IPS DF 19.7 (cell line): Measurements from ENCODE around the gene ZNF586.
"Not testable (repeated sequence)": the region's sequence is repeated elsewhere in the genome, so short reads cannot be mapped to it uniquely, and the experiment has no call there.

ENCODE experiments used
- DNase-seq: peaks from one replicate; pipeline ENCODE4 v3.0.0-alpha.2; 2013; ENCODE audit warnings: low read depth, low spot score

ZNF586 gene

GRCh38 chr19:57769345-57770131 is at the start of gene ZNF586:
ZNF586 (plus strand) TSS chr19:57769676; CDS start chr19:57769843, 167 bp downstream.
- peak; percentile 97 for DNase-seq

DNA sequence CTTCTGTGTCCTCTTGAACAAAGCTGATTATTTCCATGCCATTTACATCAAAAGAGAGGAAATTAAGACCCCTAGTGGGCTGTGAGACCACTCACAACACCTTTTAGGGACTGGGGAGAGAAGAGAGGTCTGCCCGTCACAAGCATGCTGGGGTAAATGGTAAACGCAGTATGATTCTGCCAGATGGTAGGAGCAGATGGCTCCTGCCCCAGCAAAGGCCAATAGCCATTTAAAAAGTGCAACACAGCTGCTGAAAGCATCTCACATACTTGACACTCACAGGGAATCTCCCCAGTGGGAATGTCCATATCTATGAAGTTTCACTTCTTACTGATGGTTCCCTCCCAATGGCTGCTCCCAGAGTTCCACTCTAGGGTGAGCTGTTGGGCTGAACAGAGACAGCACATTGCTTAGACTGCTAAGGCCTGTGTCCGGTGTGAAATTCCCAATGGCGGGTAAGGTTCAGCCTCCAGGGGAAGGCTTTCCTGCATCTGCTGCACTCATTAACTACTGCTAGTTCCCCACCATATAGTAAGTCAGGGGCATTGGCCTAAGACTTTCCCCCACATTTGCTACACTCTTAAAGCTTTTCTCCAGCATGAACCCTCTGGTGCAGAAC is 49.5 kb upstream of the ZNF586 start:
- DNase-seq = no peak

DNA sequence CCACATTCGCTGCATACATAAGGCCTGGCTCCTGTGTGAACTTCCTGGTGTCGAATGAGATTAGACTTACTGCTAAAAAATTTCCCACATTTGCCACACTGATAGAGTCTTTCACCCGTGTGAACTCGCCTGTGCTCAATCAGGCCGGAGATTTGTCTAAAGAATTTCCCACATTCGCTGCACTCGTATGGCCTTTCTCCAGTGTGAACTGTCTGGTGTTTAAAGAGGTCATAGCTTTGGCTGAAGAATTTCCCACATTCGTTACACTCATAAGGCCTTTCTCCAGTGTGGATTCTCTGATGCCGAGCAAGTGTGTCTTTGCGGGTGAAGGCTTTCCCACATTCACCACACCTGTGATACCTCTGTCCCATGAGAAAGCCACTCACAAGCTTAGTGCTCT is 48.6 kb upstream of the ZNF586 start:
- DNase-seq = no peak

DNA sequence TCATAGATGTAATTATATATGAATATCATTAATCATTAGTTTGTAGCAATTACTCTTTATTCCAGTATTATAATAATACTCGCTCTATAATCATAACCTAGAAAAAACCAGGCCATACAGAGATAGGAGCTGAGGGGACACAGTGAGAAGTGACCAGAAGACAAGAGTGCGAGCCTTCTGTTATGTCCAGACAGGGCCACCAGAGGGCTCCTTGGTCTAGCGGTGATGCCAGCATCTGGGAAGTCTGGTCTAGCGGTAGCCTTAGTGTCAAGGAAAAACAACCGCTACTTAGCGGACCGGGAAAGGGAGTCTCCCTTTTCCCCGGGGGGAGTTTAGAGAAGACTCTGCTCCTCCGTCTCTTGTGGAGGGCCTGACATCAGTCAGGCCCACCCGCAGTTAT is 31.2 kb upstream of the ZNF586 start:
- not testable (repeated sequence) for DNase-seq

DNA sequence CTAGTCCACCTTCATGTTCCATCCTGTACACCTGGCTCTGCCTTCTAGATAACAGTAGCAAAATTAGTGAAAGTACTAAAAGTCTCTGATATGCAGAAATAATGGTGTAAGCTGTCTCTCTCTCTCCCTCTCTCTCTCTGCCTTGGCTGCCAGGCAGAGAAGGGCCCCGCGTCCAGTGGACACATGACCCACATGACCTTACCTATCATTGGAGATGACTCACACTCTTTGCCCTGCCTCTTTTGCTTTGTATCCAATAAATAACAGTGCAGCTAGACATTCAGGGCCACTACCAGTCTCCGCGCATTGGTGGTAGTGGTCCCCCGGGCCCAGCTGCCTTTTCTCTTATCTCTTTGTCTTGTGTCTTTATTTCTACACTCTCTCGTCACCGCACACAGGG is 30.7 kb upstream of the ZNF586 start:
- not testable (repeated sequence) for DNase-seq

- DNase-seq = peak; percentile 87
These were observed 22.6 kb upstream of the ZNF586 start, which contains the start of gene ZNF776 for GRCh38 chr19:57746580-57747471. ZNF776 (plus strand) TSS chr19:57746815; CDS start chr19:57747059, 244 bp downstream.

DNA sequence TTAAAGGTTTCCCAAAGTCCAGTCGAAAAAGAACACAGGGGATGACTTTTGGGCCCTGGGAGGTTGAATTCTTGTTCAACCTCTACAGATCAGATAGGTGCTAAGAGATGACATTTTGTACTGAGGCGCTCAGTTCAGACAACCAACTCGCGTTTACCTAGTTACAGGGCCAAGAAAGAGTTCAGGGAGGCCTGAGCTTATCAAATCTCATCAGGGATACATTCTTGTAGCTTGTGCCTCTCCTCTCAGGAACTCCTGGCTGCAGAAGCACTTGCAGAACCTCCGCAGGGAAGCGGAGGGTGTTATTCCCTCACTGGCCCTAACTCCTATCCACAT is 22.0 kb upstream of the ZNF586 start:
- no peak for DNase-seq

- no peak for DNase-seq
These were observed 21.4 kb upstream of the ZNF586 start for GRCh38 chr19:57748029-57748428.

GRCh38 chr19:57754091-57754673 is 15.3 kb upstream of the ZNF586 start:
- DNase-seq = no peak

GRCh38 chr19:57755031-57755430 is 14.4 kb upstream of the ZNF586 start:
- DNase-seq = no peak

DNA sequence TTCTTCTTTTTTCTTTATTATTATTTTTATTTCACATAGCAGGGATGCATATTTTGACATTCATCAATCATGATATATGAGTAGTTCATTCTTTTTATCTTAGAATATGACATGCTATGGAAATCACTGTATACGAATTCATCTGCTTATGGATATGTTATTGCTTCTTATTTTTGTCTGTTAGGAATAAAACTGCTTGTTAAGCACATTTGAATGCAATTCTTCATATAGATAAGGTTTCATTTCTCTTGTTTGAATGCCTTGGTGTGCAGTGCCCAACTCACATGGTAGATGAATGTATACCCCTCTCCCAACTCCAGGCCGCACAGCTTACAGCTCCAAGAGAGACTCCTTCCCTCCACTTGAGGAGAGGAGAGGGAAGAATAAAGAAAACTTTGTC is 11.5 kb upstream of the ZNF586 start:
- no peak for DNase-seq

DNA sequence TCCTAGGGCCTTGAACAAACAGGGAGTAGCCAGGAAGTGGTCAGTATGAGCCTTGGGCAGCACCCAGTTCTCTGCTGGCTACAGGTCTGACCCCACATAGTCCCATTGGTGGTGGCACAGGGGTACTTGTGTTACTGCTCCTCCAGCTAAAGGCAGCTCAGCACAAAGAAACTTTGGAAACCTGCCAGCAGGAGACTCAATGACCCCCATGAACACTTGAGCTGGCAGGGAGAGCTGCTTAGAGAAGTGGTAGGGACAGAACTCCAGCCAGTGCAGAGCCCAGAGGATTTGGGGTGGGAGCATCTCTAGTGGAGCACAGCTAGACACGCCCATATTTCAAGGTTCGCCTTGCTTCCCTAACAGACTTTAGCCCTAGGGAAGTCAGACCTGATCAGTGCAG is 10.4 kb upstream of the ZNF586 start:
- DNase-seq = no peak

DNA sequence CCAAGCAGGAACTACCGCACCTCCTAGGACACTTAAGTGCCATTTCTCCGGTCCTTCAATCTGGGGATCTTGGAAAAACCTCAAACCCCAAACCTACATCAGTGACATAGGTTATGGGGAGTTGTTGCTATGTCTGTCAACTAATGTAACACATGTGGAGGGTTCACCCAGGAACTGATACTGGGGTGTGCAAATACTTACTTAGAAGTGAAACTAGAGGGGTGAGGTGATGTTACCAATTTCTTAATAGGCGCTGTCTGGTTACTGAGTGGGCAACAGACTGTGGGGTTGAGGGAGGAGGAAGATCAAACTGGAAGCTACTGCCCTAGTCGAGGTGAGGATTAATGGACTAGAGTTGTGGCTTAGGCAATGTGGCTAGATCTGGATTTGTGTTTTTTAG is 1.9 kb downstream of the ZNF586 start:
- no peak for DNase-seq

DNA sequence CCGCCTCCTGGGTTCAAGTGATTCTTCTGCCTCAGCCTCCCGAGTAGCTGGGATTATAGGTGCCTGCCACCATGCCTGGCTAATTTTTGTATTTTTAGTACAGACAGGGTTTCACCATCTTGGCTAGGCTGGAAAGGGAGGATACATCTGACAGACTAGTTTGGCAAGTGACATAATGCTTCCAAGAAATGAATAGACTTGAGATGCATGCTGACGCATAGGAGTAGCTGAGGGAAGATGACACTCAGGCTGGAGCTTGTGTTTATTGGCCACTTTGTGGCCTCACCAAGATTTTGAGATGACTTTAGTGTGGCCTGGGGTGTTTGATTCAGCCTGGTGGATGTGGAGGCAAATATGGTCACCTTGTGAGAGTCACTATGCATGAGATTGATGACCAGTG is 4.0 kb downstream of the ZNF586 start:
- no peak for DNase-seq

DNA sequence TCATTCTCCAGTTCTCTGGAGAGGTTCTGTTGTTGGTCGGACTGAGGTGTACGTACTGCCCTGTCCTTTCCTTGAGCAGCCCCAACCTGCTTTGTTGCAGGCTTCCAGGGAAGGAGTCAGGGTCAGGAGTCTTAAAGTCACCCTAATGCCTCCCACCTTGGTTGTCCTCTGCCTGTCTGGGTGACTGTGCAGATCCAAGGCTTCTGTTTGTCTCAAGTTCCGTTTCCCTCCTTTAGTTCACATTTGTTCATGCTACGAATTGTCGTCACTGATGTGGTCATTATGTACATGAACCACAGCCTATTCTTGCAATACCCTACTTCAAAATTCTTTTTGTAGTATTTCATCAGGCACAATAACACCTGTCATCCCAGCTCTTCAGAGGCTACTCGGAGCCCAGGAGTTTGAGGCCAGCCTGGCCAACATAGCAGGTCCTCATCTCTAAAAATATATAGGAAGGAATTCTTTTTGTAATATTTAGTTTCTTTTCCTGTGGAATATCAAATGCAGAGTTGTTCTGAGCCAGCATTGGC is 7.4 kb downstream of the ZNF586 start:
- DNase-seq = no peak

- no peak for DNase-seq
These were observed 8.9 kb downstream of the ZNF586 start for GRCh38 chr19:57778336-57778735.

DNA sequence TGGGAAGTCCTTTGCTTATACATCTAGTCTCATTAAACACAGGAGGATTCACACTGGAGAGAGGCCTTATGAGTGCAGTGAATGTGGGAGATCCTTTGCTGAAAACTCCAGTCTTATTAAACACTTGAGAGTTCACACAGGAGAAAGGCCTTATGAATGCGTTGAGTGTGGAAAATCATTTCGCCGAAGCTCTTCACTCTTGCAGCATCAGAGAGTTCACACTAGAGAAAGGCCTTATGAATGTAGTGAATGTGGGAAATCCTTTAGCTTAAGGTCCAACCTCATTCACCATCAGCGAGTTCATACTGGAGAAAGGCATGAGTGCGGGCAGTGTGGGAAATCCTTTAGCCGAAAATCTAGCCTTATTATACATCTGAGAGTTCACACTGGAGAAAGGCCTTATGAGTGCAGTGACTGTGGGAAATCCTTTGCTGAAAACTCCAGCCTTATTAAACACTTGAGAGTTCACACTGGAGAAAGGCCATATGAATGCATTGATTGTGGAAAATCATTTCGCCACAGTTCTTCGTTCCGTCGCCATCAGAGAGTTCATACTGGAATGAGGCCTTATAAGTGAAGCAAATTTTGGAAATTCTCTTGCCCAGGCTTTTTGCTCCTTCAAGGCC is 9.9 kb downstream of the ZNF586 start:
- no peak for DNase-seq

- DNase-seq = no peak
These were observed 16.8 kb downstream of the ZNF586 start for GRCh38 chr19:57786286-57786685.

GRCh38 chr19:57786906-57787305 is 17.4 kb downstream of the ZNF586 start:
- DNase-seq = no peak

DNA sequence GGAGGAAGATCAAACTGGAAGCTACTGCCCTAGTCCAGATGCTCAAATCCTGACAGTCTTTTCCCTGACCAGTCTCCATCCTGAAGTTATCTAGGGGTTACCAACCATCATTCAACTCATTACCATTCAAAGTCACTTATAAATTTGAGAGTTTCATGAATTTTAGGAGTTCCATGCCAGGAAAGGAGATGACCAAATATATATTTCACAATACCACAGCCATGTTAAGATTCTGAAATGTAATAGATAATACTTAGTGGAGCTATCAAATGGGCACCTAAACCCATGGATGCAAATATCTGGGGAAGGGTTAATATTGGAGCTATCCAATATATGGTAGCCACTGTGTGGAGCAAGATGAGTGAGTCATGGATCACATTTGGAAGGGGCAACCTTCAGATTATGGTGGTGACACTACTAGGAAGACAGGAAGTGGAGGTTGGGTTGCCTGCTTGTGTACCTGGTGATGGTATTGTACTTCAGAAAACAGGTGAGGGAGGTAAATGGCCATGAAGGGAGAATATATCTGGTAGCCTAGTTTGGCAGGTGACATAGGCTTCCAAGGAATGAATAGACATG is 18.7 kb downstream of the ZNF586 start:
- no peak for DNase-seq

GRCh38 chr19:57789288-57789687 is 19.8 kb downstream of the ZNF586 start:
- no peak for DNase-seq
